GM12872 (cell line): ENCODE measurements around the gene FRMD5.

ENCODE experiments used
- CTCF ChIP-seq: IDR thresholded peaks from 3 replicates; pipeline ENCODE4 v1.5.1; 2011; ENCODE audit warnings: low read depth, mild to moderate bottlenecking, low read length, moderate library complexity; ENCODE audit not compliant: insufficient read depth

FRMD5 gene

DNA sequence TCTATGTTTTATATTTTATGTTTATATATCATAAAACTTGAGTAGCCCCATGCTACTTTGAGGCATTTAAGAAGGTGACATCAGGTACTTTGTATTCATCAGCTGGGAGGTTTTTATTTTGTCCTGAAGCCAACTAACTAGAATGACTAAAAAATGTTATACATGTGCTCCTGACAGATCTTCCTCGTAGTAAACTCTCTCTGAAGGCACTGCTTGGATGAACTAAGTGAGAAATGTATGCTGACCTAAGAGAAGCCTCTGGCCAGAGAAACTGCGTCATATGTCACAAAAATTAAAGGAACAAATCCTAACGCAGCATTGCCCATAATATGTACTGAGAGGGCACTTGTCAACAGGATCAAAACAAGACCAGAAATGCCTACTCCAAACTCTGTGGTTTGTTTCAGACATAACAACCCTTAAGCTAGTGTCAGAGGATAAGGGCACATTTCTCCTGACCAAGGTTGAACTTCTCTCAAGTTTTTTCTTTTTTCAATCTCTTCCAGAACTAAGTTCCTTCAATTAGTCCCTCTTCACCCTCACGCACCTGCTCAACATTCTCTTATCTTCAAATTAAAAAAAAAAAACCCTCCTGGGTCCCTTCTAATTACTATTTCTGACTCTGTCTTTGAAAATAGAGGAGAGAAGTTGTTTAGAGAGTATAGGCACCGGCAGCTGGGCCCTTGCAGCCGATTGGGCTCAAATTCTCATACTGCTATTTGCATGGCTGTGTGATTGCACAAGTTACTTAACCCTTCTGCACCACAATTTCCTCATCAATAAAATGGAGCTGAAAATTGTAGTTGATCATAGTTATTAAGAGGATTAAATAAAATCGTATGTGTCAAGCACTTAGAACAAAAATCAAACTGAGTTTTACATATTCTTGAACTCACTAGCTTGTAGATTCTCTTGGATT, 159.0 kb downstream of the FRMD5 start:
- no peak for TF ChIP-seq CTCF

DNA sequence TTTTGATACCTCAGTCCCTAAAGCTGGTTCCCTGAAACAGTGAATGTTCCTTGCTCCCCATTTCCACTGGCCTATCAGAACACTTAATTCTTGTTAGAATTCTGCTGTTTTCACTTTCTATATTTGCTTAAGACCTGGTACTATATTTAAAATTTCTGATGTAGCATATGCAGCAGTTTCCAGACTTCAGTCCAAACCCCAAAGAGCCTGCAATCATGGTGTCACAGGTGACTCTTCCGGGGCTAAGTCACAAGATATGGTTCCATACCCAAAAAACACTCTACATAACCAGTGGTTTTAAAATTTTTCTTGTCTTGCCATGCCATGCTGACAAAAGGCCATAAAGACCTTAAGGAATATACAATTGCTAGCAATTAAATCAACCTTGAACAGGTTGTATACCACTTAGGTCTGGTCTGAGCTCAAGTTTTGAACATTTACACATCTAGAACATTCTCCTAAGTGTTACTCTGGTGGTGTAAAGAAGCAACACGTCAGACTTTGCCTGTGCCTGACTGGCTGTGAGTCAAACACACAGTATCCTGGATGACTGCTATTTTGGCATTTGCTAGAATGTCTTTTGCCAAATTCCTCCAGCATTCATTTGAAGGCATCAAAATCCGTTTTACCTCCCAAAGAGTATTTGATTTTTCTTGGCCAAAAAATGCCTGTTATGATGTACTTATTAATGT, 160.0 kb downstream of the FRMD5 start:
- no peak for TF ChIP-seq CTCF

GRCh38 chr15:44034334-44034733, 160.7 kb downstream of the FRMD5 start:
- TF ChIP-seq CTCF, result no peak

- no peak for TF ChIP-seq CTCF
Measured at GRCh38 chr15:44033894-44034293, 161.2 kb downstream of the FRMD5 start.

DNA sequence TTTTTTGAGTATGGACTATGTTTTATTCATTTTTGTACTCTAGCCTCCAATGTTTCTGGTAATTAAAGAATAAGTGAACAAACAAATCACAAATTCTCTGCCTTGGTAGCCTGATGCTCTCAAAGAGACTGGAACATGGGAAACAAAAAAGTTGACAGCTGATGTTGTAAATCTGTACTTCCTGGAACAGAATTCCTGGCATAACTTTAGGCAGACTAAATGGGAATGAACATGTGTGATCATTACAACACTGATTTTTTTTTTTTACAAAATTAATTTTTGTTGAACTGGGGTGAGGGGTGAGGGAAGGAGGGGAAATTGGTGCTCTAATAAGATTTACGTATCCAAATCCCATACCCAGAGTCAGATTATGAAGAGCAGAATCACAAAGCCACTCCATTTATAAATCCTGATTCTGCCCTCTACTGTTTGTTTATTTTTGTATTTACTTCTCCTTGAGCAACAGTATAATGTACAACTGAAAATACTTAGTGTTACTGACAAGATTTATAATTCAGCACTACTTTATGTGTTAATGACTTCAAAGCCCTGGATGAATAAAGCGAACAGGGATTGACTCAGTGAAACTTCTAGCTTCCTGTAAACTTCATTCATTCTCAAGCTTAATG, 165.0 kb downstream of the FRMD5 start:
- no peak for TF ChIP-seq CTCF

GRCh38 chr15:44029003-44029402, 166.1 kb downstream of the FRMD5 start:
- no peak for TF ChIP-seq CTCF

DNA sequence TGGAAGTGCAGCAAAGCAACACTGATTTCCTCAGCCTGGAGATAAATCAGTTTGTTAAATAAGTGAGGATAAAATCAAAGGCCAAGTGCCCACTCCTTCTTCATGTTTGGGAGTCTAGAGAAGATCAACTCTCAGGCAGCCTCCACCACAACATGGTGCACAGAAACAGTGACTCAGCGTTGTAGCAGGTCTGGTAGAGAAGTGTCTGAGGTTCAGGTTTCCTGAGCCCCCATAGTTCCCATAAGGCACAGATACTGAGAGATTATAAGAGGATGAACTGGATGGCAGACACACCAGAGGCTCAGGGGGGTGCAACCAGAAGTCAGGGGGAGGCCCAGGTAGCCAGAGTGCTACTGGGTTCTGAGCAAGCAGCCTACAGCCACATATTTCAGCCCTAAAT, 166.7 kb downstream of the FRMD5 start:
- TF ChIP-seq CTCF, result no peak
